NB4 (cell line): ENCODE measurements around the gene L3HYPDH.

Experiments
- DNase-seq: peaks from one replicate; pipeline ENCODE4 v3.0.0; 2010; ENCODE audit warnings: low read depth
- H3K4me3 ChIP-seq: one replicate; pipeline ENCODE4 v1.5.1; 2011; ENCODE audit warnings: mild to moderate bottlenecking, low read depth, low read length, moderate library complexity
- MYC ChIP-seq: IDR thresholded peaks from 2 replicates; pipeline ENCODE4 v1.6.1; 2011; ENCODE audit warnings: low read depth, low read length
- POLR2A ChIP-seq: IDR thresholded peaks from 2 replicates; pipeline ENCODE4 v1.6.1; 2011; ENCODE audit warnings: mild to moderate bottlenecking; ENCODE audit not compliant: insufficient read length; ENCODE audit errors: extremely low read depth
- TF ChIP-seq, protein P1 (sequence below): IDR thresholded peaks from 2 replicates; pipeline ENCODE4 v1.6.1; 2011; ENCODE audit warnings: low read depth, low read length
- TF ChIP-seq, protein P2 (sequence below): IDR thresholded peaks from one replicate; pipeline ENCODE4 v1.5.1; 2012; ENCODE audit warnings: low read depth, low read length

Gene L3HYPDH

DNA sequence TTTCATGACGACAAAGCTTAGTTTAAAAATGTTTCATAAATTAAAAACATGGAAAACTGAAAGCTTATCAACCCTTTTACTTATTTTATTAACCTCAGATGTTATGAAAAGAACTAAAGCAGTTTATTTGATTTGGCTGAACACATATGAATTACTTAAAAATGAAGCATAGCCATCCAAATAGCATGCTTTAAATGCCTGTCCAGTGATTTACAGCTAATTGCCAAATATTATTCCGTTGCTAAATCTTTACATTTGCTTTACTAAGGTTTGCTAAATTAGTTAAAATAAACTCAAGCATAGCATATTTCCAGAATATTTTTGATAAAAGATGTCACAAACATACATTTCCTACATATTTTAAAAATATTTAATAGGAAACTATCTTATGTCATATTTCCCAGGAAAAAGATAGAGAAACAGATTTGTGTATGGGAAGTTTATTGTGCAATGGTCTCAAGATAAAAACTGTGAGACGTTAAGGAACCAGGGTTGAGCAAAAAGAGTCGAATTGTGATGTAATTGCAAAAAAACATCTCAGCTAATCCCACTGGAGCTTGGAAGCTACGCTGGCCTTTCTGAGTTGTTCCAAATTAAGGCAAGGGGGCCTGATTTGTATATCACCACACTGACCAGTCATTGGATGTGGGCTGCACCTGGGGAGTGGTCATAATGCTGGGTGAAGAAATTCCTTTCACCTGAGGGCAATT lies 44.8 kb downstream of the L3HYPDH start:
- DNase-seq: no peak
- TF ChIP-seq, protein P1, sequence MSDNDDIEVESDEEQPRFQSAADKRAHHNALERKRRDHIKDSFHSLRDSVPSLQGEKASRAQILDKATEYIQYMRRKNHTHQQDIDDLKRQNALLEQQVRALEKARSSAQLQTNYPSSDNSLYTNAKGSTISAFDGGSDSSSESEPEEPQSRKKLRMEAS: no peak
- TF ChIP-seq MYC (no peak), POLR2A (no peak)
- TF ChIP-seq, protein P2, sequence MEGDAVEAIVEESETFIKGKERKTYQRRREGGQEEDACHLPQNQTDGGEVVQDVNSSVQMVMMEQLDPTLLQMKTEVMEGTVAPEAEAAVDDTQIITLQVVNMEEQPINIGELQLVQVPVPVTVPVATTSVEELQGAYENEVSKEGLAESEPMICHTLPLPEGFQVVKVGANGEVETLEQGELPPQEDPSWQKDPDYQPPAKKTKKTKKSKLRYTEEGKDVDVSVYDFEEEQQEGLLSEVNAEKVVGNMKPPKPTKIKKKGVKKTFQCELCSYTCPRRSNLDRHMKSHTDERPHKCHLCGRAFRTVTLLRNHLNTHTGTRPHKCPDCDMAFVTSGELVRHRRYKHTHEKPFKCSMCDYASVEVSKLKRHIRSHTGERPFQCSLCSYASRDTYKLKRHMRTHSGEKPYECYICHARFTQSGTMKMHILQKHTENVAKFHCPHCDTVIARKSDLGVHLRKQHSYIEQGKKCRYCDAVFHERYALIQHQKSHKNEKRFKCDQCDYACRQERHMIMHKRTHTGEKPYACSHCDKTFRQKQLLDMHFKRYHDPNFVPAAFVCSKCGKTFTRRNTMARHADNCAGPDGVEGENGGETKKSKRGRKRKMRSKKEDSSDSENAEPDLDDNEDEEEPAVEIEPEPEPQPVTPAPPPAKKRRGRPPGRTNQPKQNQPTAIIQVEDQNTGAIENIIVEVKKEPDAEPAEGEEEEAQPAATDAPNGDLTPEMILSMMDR: no peak

DNA sequence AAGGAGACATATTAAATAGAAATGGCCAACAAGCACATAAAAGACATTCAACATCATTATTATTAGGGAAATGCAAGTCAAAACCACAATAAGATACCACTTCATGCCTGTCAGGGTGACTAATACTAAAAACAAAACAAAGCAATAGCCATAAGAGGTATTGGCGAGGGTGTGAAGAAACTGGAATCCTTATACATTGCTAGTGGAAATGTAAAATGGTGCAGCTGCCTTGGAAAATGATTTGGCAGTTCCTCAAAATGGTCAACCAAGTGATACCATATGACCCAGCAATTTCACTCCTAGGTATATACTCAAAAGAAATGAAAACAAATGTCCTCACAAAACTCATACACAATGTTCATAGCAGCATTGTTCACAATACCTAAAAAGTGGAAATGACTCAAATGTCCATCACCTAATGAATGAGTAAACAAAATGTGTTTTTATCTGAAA lies 46.0 kb downstream of the L3HYPDH start:
- DNase-seq: peak; percentile 41
- TF ChIP-seq, protein P2: no peak
- TF ChIP-seq MYC (no peak), POLR2A (no peak)
- TF ChIP-seq, protein P1: no peak
- H3K4me3 ChIP-seq: no peak overlapping the region

More for the DNA sequence above, 44.8 kb downstream of the L3HYPDH start:
- H3K4me3 ChIP-seq: no peak overlapping the region

DNA sequence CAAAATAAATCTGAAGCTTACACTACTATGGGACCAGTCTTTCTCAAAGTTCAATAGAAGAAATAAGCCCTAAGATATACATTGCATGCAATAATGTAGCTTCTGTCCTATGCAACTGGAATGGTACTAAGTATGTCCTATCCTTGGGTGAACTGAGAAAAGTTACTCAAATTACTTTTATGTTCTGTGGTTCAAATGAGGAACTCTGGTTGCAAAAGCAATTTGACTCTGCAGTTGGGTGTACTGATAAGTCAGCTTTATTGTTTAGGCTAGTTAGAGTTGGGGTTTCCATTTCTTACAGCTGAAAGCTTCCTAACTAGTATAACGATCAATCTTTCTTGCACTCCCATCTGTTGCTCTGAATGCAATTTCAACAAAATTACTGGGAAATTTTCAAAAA lies 48.2 kb downstream of the L3HYPDH start:
- TF ChIP-seq MYC (no peak), POLR2A (no peak)
- TF ChIP-seq, protein P1: no peak
- TF ChIP-seq, protein P2: no peak
- H3K4me3 ChIP-seq: no peak overlapping the region
- DNase-seq: peak; percentile 66

DNA sequence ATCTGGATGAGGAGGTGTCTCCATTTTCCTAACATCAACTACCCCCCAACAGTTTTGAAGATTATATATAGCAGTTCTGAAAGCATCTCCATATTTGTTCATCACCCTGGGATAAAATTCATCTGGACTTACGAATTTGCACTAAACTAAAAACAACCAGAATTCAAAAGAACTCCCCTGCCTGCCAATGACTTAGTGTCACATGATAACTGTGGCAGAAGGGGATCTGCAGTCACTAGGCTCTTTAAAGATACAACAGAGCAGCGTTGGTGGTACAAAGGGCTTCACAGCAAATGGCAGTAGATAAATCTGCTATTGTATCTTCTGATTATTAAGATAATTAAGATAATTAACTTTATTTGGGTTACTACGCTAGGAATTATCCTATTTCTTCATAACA lies 49.1 kb downstream of the L3HYPDH start:
- no peak overlapping the region for H3K4me3 ChIP-seq
- DNase-seq: no peak
- TF ChIP-seq MYC (no peak), POLR2A (no peak)
- TF ChIP-seq, protein P1: no peak
- TF ChIP-seq, protein P2: no peak

DNA sequence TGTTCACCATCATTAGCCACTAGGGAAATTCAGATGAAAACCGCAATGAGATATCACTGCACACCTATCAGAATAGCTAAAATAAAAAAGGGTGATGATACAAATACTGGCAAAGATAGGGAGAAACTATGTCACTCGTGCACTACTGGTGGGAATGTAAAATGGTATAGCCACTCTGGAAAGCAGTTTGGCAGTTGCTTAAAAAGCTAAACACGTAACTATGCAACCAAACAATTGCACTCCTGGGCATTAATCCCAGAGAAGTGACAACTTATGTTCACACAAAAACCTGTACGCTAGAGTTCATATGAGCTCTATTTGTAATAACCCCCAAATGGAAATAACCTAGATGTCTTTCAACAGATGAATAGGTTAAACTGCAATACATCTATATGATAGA lies 54.4 kb downstream of the L3HYPDH start:
- DNase-seq: no peak
- no peak overlapping the region for H3K4me3 ChIP-seq
- no peak for TF ChIP-seq POLR2A
- TF ChIP-seq, protein P1: no peak
- no peak for TF ChIP-seq MYC
- TF ChIP-seq, protein P2: no peak
